Measurements from ENCODE around the gene ZNF555.

Gene ZNF555

DNA sequence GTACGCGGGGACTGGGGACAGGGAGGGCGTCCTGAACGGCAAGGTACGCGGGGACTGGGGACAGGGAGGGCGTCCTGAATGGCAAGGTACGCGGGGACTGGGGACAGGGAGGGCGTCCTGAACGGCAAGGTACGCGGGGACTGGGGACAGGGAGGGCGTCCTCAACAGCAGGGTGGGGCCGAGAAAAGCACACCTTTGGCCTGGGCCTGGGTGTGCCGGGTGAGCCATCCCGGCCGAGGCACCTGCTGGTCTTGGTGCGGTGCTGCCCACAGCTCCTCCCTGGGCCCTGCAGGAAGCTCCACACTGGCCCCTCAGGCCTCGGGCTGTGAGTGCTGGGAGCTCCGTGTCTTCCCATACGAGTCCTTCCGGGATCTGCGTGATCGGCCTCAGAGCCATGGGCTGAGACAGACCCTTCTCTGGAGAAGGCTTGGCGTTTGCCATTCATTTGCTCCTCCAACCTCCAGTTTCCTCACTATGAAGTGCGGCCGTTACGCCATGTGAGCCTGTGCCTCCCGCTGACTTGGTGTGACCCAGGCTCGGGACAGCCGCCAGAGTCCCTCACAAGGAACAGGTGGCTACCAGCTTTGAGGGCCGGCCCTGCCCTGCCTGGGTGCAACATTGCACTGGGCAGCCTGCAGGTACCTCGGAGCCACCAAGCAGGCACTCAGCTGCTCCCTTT is 29.4 kb upstream of the ZNF555 start:
- TF ChIP-seq, protein P1, sequence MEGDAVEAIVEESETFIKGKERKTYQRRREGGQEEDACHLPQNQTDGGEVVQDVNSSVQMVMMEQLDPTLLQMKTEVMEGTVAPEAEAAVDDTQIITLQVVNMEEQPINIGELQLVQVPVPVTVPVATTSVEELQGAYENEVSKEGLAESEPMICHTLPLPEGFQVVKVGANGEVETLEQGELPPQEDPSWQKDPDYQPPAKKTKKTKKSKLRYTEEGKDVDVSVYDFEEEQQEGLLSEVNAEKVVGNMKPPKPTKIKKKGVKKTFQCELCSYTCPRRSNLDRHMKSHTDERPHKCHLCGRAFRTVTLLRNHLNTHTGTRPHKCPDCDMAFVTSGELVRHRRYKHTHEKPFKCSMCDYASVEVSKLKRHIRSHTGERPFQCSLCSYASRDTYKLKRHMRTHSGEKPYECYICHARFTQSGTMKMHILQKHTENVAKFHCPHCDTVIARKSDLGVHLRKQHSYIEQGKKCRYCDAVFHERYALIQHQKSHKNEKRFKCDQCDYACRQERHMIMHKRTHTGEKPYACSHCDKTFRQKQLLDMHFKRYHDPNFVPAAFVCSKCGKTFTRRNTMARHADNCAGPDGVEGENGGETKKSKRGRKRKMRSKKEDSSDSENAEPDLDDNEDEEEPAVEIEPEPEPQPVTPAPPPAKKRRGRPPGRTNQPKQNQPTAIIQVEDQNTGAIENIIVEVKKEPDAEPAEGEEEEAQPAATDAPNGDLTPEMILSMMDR (IDR thresholded peaks at IDR 0.05; ENCODE audit: low read depth, low read length, missing control alignments) = no peak
- in situ Hi-C loops (cut with HindIII; ENCODE audit: low sequenced_read_pairs) = no loop called here
- no peak overlapping the region for H3K4me3 ChIP-seq (ENCODE audit: low read depth, low read length)
- DNase-seq (ENCODE audit: low read depth) = no peak

DNA sequence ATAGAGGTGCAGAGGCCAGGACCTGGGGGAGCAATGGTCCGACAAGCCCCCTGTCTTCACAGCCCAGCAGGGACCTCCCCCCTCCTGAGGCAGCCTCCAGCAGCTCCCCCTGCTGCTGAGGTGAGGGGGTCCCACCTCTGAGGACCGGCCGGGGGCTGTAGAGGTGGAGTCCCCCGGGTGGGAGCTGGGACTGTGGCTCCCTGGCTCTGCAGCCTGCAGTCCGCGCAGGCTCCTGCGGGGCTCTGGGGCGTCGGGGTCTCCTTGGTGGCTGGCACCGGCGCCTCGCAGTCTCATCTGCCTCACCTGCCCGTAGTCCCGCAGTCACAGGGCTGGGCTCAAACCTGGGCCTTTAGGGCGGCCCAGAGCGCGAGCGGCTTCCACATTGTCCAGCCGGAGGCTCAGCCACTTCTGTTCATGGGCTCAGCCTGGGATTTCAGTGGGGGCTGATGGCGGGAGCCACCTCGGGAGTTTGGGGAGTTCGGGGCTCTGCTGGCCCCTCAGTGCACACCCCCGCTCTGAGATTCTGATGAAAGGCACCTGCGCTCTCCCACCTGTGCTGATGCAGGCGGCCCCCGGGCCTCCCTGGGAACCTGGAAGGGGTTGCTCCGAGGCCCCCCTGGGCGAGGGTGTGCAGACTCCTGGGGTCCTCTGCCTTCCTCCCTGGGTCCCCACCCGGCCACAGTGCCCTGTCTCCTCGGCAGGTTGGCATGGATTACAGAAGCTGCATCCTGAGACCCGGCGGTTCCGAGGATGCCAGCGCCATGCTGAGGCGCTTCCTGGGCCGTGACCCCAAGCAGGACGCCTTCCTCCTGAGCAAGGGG is 28.7 kb upstream of the ZNF555 start:
- TF ChIP-seq, protein P1 (IDR thresholded peaks at IDR 0.05; ENCODE audit: low read depth, low read length, missing control alignments) = no peak
- in situ Hi-C loops (cut with HindIII; ENCODE audit: low sequenced_read_pairs) = no loop called here
- H3K4me3 ChIP-seq (ENCODE audit: low read depth, low read length) = no peak overlapping the region
- no peak for DNase-seq (ENCODE audit: low read depth)

DNA sequence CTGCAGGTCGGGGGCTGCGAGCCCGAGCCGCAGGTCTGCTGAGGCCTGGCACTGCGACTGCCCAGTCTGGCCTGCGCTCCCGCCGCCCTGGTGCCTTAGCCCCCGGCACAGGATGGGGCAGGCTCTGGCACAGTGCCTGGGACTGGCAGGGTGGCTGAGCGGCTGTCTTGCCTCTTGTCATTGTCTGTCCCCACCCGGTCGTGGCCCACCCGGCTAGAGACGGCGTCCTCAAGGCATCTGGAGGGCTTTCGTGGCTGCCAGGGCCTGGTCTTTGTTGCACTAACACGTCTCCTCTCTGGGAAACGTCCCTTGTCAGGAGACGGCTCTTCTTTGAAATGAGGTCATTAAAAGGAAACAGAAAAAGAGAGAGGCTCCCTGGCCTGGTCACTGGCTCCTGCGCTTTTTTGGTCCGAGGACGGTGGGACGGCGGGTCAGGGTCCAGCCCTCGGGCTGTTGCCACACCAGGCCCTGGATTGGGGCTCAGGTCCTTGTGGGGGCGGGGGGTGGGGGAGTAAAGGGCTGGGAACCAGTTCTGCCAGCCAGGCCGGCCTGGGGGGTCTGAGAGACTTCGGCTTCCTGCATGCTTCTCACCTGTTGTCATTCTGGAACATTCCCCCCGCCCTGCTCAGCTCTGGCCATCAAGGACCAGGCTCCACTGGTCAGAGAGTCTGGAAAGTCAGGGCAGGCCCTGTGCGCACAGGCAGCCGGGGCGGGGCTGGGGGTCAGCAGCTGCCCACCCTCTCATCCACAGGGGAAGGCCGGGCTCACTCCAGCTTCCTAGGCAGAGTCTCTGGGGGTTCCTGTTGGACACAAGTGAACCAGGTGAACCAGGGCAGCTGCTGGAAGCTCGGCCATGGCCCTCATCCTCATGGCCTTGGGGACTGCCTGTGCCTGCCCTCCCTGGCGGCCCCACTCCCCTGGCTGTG is 27.8 kb upstream of the ZNF555 start:
- TF ChIP-seq, protein P1 (IDR thresholded peaks at IDR 0.05; ENCODE audit: low read depth, low read length, missing control alignments) = no peak

DNA sequence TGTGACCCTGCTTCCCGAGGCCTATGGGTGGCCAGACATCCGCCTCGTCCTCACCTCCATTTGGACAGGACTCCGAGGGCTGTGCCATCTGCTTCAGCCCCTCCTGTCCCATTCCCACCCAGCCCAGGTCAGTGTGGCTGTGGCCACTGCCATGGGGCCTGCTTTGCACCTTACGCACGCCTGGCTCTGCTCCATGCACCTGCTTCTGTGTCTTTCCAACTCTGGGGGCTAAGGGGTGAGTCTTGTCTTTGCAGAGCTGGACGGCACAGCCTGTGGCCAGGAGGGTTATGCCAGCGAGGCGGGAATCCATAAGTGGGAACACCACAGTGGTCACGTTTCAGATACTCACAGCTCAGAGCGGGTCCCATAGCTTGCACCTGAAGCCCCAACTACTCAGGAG is 26.8 kb upstream of the ZNF555 start:
- in situ Hi-C loops (cut with HindIII; ENCODE audit: low sequenced_read_pairs) = no loop called here
- TF ChIP-seq, protein P1 (IDR thresholded peaks at IDR 0.05; ENCODE audit: low read depth, low read length, missing control alignments) = no peak
- no peak overlapping the region for H3K4me3 ChIP-seq (ENCODE audit: low read depth, low read length)
- no peak for DNase-seq (ENCODE audit: low read depth)

More for the DNA sequence above, 27.8 kb upstream of the ZNF555 start:
- in situ Hi-C loops (cut with HindIII; ENCODE audit: low sequenced_read_pairs) = no loop called here
- H3K4me3 ChIP-seq (ENCODE audit: low read depth, low read length) = no peak overlapping the region
- DNase-seq (ENCODE audit: low read depth) = no peak

DNA sequence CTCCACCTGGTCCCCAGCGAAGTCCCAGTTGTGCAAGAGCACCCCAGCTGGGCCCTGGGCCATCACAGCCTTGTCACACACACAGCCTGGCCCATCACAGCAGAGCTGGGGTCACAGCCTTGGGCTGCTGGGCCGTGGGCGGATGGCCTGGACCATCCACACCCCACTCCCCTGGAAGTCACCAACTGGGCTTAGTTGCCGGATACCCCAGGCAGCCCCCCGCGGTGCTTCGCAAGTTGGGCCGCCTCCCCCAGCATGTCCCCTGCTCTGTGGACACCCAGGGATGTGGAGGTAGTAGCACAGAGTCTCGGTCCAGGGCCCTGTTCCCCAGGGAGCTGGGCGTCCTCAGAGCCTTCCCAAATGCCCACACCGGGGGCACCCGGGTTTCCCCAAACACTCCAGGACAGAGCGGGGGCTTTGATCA is 26.1 kb upstream of the ZNF555 start:
- TF ChIP-seq, protein P1 (IDR thresholded peaks at IDR 0.05; ENCODE audit: low read depth, low read length, missing control alignments) = no peak
- no peak overlapping the region for H3K4me3 ChIP-seq (ENCODE audit: low read depth, low read length)
- no peak for DNase-seq (ENCODE audit: low read depth)
- in situ Hi-C loops (cut with HindIII; ENCODE audit: low sequenced_read_pairs) = no loop called here

DNA sequence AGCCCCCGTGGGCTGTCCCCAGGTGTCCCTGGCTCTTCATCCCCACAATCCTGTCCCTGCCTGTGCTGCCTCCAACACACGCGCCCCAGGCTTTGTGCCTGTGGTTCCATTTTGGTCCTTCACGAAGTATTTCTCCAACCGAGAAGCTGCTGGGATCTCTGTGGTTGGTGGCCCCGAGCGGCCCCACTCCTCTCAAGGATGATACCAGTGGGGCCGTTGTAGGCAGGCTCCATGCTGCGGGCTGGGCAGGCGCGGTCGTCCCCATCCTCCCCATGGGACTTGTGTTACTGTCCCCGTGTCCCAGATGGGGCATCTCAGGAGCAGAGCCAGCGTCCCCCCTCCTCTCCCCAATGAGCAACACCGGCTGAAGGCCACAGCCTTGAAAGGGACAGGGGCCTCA is 25.4 kb upstream of the ZNF555 start:
- in situ Hi-C loops (cut with HindIII; ENCODE audit: low sequenced_read_pairs) = no loop called here
- no peak overlapping the region for H3K4me3 ChIP-seq (ENCODE audit: low read depth, low read length)
- TF ChIP-seq, protein P1 (IDR thresholded peaks at IDR 0.05; ENCODE audit: low read depth, low read length, missing control alignments) = no peak
- DNase-seq (ENCODE audit: low read depth) = no peak

Data from astrocyte of the cerebellum (primary cell).